ENCODE data around the gene LRP6.

DNA sequence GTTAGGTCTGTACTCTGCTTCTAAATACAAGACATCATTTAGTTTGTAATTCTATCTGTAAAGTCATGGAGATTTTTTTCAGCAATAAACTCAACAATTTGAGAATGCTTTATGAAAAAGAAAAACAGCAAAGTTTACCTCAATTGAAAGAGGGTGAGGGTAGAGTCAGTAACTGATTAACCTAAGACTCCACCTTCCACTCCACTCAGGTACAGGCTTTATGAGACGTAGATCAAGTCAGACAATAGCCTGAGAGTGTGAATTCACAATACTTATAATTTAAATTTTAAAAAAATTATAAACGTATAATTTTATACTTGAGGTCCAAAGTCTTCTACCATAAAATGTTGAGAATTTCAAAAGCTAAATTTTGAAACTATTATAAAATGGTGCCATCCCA lies 150.2 kb downstream of the LRP6 start:
- TF ChIP-seq CTCF (IDR thresholded peaks at IDR 0.05; ENCODE audit: poor library complexity) = no peak
- no peak for TF ChIP-seq EZH2phosphoT487 (IDR thresholded peaks at IDR 0.05; ENCODE audit: low read depth, severe bottlenecking, unreplicated experiment)
- TF ChIP-seq EZH2 (IDR thresholded peaks at IDR 0.05; ENCODE audit: borderline replicate concordance) = no peak

Measured in hepatocyte (in vitro differentiated cells).